ENCODE data around the gene ATP9A.
"Not testable (repeated sequence)": the region's sequence is repeated elsewhere in the genome, so short reads cannot be mapped to it uniquely, and the experiment has no call there.

Gene ATP9A

GRCh38 chr20:51750770-51751388 is 17.3 kb downstream of the ATP9A start:
- no peak for DNase-seq (ENCODE audit: low read depth in 2 of 2)

GRCh38 chr20:51750037-51750769 is 18.0 kb downstream of the ATP9A start:
- DNase-seq (ENCODE audit: low read depth in 2 of 2), result no peak

- no peak for DNase-seq (ENCODE audit: low read depth in 2 of 2)
These were observed 18.5 kb downstream of the ATP9A start for GRCh38 chr20:51749674-51750036.

- DNase-seq (ENCODE audit: low read depth in 2 of 2), result no peak
These were observed 20.8 kb downstream of the ATP9A start for GRCh38 chr20:51747182-51747911.

GRCh38 chr20:51745804-51746203 is 22.4 kb downstream of the ATP9A start:
- no peak for DNase-seq (ENCODE audit: low read depth in 2 of 2)

GRCh38 chr20:51740838-51741237 is 27.4 kb downstream of the ATP9A start:
- no peak for DNase-seq (ENCODE audit: low read depth in 2 of 2)

- not testable (repeated sequence) for DNase-seq (ENCODE audit: low read depth in 2 of 2)
These were observed 27.9 kb downstream of the ATP9A start for GRCh38 chr20:51740308-51740707.

- no peak for DNase-seq (ENCODE audit: low read depth in 2 of 2)
These were observed 28.4 kb downstream of the ATP9A start for GRCh38 chr20:51739722-51740249.

GRCh38 chr20:51738877-51739447 is 29.2 kb downstream of the ATP9A start:
- DNase-seq (ENCODE audit: low read depth in 2 of 2), result no peak

GRCh38 chr20:51738261-51738660 is 29.9 kb downstream of the ATP9A start:
- not testable (repeated sequence) for DNase-seq (ENCODE audit: low read depth in 2 of 2)

GRCh38 chr20:51736947-51737346 is 31.2 kb downstream of the ATP9A start:
- DNase-seq (ENCODE audit: low read depth in 2 of 2), result no peak

- DNase-seq (ENCODE audit: low read depth in 2 of 2), result no peak
These were observed 32.2 kb downstream of the ATP9A start for GRCh38 chr20:51735728-51736600.

- DNase-seq (ENCODE audit: low read depth in 2 of 2), result no peak
These were observed 33.1 kb downstream of the ATP9A start for GRCh38 chr20:51734876-51735720.

GRCh38 chr20:51733070-51733469 is 35.1 kb downstream of the ATP9A start:
- DNase-seq (ENCODE audit: low read depth in 2 of 2), result no peak

- no peak for DNase-seq (ENCODE audit: low read depth in 2 of 2)
These were observed 35.9 kb downstream of the ATP9A start for GRCh38 chr20:51732096-51732791.

GRCh38 chr20:51731731-51732095 is 36.5 kb downstream of the ATP9A start:
- no peak for DNase-seq (ENCODE audit: low read depth in 2 of 2)

GRCh38 chr20:51729771-51730170 is 38.4 kb downstream of the ATP9A start:
- DNase-seq (ENCODE audit: low read depth in 2 of 2), result no peak

- DNase-seq (ENCODE audit: low read depth in 2 of 2), result no peak
These were observed 39.5 kb downstream of the ATP9A start for GRCh38 chr20:51728737-51729136.

GRCh38 chr20:51727872-51728271 is 40.3 kb downstream of the ATP9A start:
- no peak for DNase-seq (ENCODE audit: low read depth in 2 of 2)
